Measurements from ENCODE around the gene LSP1.

GRCh38 chr11:1858154-1858553, 5.3 kb downstream of the LSP1 start:
- TF ChIP-seq CTCF (IDR thresholded peaks at IDR 0.05) (no peak), EP300 (IDR thresholded peaks at IDR 0.05) (no peak), POLR2AphosphoS5 (IDR thresholded peaks at IDR 0.05) (no peak), POLR2A (IDR thresholded peaks at IDR 0.05; ENCODE audit: low read depth) (no peak)
